ENCODE results near the gene POLR2A.
A peak's percentile ranks its signal among the peaks of the same experiment; 100 is the strongest.
"Not testable (repeated sequence)": the region's sequence is repeated elsewhere in the genome, so short reads cannot be mapped to it uniquely, and the experiment has no call there.

POLR2A gene

GRCh38 chr17:7479213-7480088 lies 4.7 kb upstream of the POLR2A start, which contains the start of gene ZBTB4:
ZBTB4 (minus strand) TSS chr17:7479631; CDS start chr17:7466801, 12,830 bp downstream.
- DNase-seq (ENCODE audit: low read depth), result no peak

GRCh38 chr17:7480089-7480384 lies 4.1 kb upstream of the POLR2A start:
- DNase-seq (ENCODE audit: low read depth), result no peak

GRCh38 chr17:7481275-7481674 lies 2.9 kb upstream of the POLR2A start, which contains the start of gene SLC35G6:
SLC35G6 (plus strand) TSS chr17:7481446; CDS start chr17:7481517, 71 bp downstream.
- not testable (repeated sequence) for DNase-seq (ENCODE audit: low read depth)

GRCh38 chr17:7481842-7482741 lies 2.1 kb upstream of the POLR2A start:
- not testable (repeated sequence) for DNase-seq (ENCODE audit: low read depth)

- DNase-seq (ENCODE audit: low read depth), result not testable (repeated sequence)
Observed at GRCh38 chr17:7482742-7483088, 1.5 kb upstream of the POLR2A start.

GRCh38 chr17:7483255-7484066 lies 705 bp upstream of the POLR2A start:
- peak; percentile 53 for DNase-seq (ENCODE audit: low read depth)

GRCh38 chr17:7484919-7485377 lies 782 bp downstream of the POLR2A start:
- DNase-seq (ENCODE audit: low read depth), result no peak

GRCh38 chr17:7486181-7486580 lies 2.0 kb downstream of the POLR2A start:
- no peak for DNase-seq (ENCODE audit: low read depth)

- no peak for DNase-seq (ENCODE audit: low read depth)
Observed at GRCh38 chr17:7490144-7490543, 6.0 kb downstream of the POLR2A start.

GRCh38 chr17:7491583-7491982 lies 7.4 kb downstream of the POLR2A start:
- no peak for DNase-seq (ENCODE audit: low read depth)

GRCh38 chr17:7493941-7494340 lies 9.8 kb downstream of the POLR2A start:
- no peak for DNase-seq (ENCODE audit: low read depth)

GRCh38 chr17:7495906-7496434 lies 11.8 kb downstream of the POLR2A start:
- no peak for DNase-seq (ENCODE audit: low read depth)

GRCh38 chr17:7496470-7497183 lies 12.5 kb downstream of the POLR2A start:
- DNase-seq (ENCODE audit: low read depth), result no peak

- DNase-seq (ENCODE audit: low read depth), result no peak
Observed at GRCh38 chr17:7497228-7497627, 13.1 kb downstream of the POLR2A start.

- DNase-seq (ENCODE audit: low read depth), result no peak
Observed at GRCh38 chr17:7497636-7498035, 13.5 kb downstream of the POLR2A start.

- no peak for DNase-seq (ENCODE audit: low read depth)
Observed at GRCh38 chr17:7499161-7499560, 15.0 kb downstream of the POLR2A start.

GRCh38 chr17:7501729-7502128 lies 17.6 kb downstream of the POLR2A start:
- no peak for DNase-seq (ENCODE audit: low read depth)

- no peak for DNase-seq (ENCODE audit: low read depth)
Observed at GRCh38 chr17:7502171-7502847, 18.1 kb downstream of the POLR2A start.

GRCh38 chr17:7502987-7503386 lies 18.8 kb downstream of the POLR2A start:
- no peak for DNase-seq (ENCODE audit: low read depth)

GRCh38 chr17:7503521-7503920 lies 19.4 kb downstream of the POLR2A start:
- DNase-seq (ENCODE audit: low read depth), result no peak

All from HS-5 (cell line).